ENCODE measurements around the gene EHD1. TPM values are rescaled to one million over a fixed set of nuclear protein-coding genes. Genes with fewer than 3 reads are reported as not detected.

EHD1 gene
- total RNA-seq, 1 donor from 2014 or later = 114 TPM

DNA sequence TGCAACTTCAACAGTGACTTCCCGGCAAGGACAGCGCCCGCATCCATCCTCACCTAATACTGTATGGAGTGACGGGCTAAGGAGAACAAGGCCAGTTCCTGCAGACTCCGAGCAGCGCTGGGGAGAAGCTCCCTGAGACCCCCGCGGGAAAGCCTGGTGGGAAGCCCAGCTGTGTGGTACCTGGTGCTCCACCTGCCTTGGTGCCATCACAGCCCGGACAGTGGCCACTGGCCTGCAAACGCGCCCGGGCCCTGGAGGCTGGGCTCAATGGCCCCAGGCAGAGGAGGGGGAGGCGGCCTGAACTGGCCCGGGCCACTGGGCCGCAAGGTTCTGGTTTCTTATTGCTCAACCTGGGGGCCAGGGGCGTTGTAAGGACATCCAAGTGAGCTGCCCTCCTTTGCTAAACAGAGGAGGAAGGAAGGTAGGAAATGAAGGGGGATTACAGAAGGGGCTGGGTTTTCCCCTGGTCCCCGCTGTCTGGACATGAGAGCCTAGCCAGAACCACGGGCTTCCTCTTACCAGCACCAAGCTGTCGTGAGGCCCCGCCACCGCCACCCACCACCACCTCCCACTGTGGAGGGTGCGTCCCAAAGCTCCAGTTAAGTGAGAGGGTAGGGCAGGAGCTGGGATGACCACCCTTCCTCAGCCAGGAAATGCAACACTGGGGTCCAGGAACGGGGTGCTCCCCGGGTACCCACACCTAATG, 25.5 kb downstream of the EHD1 start:
- Mint-ChIP-seq H3K36me3 (ENCODE audit: unreplicated experiment) (no peaks in the 10 kb centered on the region), H3K27me3 (ENCODE audit: unreplicated experiment) (peaks cover 3% of the 10 kb centered on the region), H3K4me1 (ENCODE audit: low read depth, unreplicated experiment) (peaks cover 10% of the 10 kb centered on the region), H3K4me3 (ENCODE audit: unreplicated experiment) (no peak overlapping the region), H3K9me3 (ENCODE audit: unreplicated experiment) (peaks cover 4% of the 10 kb centered on the region), H3K27ac (ENCODE audit: unreplicated experiment) (no peak overlapping the region)
- TF ChIP-seq, protein P1, sequence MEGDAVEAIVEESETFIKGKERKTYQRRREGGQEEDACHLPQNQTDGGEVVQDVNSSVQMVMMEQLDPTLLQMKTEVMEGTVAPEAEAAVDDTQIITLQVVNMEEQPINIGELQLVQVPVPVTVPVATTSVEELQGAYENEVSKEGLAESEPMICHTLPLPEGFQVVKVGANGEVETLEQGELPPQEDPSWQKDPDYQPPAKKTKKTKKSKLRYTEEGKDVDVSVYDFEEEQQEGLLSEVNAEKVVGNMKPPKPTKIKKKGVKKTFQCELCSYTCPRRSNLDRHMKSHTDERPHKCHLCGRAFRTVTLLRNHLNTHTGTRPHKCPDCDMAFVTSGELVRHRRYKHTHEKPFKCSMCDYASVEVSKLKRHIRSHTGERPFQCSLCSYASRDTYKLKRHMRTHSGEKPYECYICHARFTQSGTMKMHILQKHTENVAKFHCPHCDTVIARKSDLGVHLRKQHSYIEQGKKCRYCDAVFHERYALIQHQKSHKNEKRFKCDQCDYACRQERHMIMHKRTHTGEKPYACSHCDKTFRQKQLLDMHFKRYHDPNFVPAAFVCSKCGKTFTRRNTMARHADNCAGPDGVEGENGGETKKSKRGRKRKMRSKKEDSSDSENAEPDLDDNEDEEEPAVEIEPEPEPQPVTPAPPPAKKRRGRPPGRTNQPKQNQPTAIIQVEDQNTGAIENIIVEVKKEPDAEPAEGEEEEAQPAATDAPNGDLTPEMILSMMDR (IDR thresholded peaks at IDR 0.05; ENCODE audit: partially characterized antibody, unreplicated experiment) = no peak
- no peak for DNase-seq

DNA sequence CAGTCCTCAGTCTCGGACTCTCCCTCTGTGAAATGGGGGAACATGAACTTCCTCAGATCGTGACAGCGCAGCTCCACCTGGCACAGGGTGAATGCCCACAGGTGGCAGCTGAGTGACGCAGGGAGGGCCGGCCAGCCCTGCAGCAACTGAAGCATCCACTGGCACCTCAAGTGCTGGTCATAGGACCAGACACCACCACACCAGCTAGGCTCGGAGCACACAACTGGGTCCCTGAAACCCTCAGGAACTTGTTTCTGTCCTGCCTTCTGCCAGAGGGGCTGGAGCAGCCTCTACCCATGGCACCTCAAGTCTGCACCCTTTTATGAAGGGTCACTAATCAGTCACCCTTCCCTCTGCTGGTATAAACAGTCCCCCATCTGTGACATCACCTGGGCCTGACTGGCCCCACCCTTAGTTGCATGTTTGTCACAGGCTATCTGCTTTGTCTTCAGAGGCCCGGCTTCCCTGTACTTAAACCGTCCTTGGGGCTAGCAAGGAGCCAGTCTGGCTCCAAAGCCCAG, 26.5 kb downstream of the EHD1 start:
- Mint-ChIP-seq H3K27ac (ENCODE audit: unreplicated experiment) (no peak overlapping the region), H3K36me3 (ENCODE audit: unreplicated experiment) (no peaks in the 10 kb centered on the region), H3K9me3 (ENCODE audit: unreplicated experiment) (peaks cover 4% of the 10 kb centered on the region), H3K4me3 (ENCODE audit: unreplicated experiment) (no peak overlapping the region), H3K27me3 (ENCODE audit: unreplicated experiment) (peaks cover 3% of the 10 kb centered on the region), H3K4me1 (ENCODE audit: low read depth, unreplicated experiment) (peaks cover 10% of the 10 kb centered on the region)
- TF ChIP-seq, protein P1 (IDR thresholded peaks at IDR 0.05; ENCODE audit: partially characterized antibody, unreplicated experiment) = no peak
- DNase-seq = no peak

DNA sequence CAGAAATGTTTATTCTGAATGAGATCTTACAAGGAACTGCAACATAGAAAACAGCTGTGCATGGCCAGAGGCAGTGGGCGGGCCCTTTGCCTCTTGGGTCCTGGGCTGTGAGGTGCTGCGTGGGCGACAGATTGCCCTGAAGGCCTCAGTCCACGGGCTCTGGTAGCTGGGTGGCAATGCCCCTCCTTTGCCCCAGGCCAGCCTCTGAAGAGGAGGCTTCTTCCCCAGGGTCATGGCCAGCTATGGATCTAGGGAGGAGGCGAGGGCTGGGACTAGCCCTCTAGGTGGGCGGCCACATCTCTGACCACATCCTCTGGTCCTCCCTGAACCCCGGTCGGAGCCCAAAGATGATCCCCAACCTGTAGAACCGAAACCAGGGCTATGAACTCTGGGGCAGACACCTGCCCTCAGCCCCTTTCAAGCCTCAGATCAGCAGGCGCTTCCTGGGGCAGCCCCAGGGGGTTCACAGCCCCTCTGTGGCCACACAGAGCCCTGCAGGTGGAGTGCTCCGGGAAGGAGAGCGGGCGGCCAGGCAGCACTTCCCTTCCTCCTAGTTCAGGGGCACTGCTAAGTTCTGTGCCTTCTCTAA, 27.3 kb downstream of the EHD1 start:
- Mint-ChIP-seq H3K9me3 (ENCODE audit: unreplicated experiment) (peaks cover 4% of the 10 kb centered on the region), H3K4me3 (ENCODE audit: unreplicated experiment) (no peak overlapping the region), H3K27ac (ENCODE audit: unreplicated experiment) (no peak overlapping the region), H3K27me3 (ENCODE audit: unreplicated experiment) (peaks cover 3% of the 10 kb centered on the region), H3K4me1 (ENCODE audit: low read depth, unreplicated experiment) (peaks cover 10% of the 10 kb centered on the region), H3K36me3 (ENCODE audit: unreplicated experiment) (no peaks in the 10 kb centered on the region)
- DNase-seq = no peak
- TF ChIP-seq, protein P1 (IDR thresholded peaks at IDR 0.05; ENCODE audit: partially characterized antibody, unreplicated experiment) = no peak

DNA sequence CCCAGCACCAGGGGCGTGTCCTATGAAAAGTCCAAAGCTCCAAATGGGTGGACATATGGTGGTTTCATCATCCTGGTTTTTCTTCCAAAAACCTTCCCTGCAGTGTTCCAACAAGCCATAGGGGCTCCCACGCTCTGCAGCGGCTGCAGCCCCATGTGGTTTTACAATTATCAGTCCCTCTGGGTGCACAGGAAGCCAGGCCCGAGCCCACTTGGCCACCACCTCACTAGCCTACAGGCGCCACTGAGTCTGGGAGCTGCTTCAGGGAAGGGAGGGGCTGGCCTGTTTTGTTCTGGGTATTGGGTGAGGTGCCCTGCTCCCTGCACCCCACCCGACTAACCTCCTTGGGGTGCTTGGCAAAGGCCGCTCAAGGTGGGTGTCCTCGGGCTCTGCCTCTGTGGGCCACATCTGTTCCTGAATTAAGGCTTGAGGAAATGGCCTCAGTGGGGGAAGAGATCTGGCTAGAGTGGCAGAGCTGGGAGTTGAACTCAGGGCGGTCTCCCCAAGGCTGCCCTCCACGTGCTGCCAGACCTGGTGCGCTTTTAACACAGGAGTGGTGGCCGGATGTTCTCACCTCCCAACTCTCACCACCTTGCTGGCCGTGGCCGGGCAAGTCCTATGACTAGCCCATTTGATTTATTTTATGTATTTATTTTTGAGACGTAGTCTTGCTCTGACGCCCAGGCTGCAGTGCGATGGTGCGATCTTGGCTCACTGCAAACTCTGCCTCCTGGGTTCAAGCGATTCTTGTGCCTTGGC, 28.6 kb downstream of the EHD1 start:
- Mint-ChIP-seq H3K4me1 (ENCODE audit: low read depth, unreplicated experiment) (peaks cover 6% of the 10 kb centered on the region), H3K4me3 (ENCODE audit: unreplicated experiment) (no peak overlapping the region), H3K27me3 (ENCODE audit: unreplicated experiment) (peaks cover 10% of the 10 kb centered on the region), H3K27ac (ENCODE audit: unreplicated experiment) (no peak overlapping the region), H3K36me3 (ENCODE audit: unreplicated experiment) (no peaks in the 10 kb centered on the region), H3K9me3 (ENCODE audit: unreplicated experiment) (peaks cover 5% of the 10 kb centered on the region)
- TF ChIP-seq, protein P1 (IDR thresholded peaks at IDR 0.05; ENCODE audit: partially characterized antibody, unreplicated experiment) = no peak
- no peak for DNase-seq
